GM21737 (cell line): ENCODE data around the gene VWC2.

Experiments used
- ATAC-seq: cut with Tn5 transposase; IDR thresholded peaks from one replicate; pipeline ENCODE4 v1.9.1; 2021; ENCODE audit warnings: mild to moderate bottlenecking, moderate library complexity; ENCODE audit not compliant: unreplicated experiment

The VWC2 gene

DNA sequence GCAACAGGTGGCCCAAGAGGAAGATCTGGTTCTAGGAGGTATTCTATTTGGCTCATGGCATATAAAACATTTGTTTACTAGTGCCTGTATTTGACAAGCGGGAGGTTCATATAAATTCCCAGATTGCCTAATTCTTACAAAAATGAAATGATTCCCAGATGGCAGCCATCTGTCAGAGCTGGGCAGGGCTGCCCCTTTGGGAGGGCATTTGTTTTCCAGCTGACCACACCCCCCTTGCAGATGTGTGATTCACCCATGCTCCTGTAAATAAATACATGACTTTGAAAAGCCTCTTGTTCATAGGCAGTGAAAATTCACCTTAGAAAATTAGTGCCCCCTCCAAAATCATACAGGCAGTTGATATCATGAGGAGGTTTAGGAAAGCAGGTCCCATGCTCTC, 8.6 kb downstream of the VWC2 start:
- ATAC-seq = no peak

GRCh38 chr7:49783446-49783845, 10.0 kb downstream of the VWC2 start:
- no peak for ATAC-seq

DNA sequence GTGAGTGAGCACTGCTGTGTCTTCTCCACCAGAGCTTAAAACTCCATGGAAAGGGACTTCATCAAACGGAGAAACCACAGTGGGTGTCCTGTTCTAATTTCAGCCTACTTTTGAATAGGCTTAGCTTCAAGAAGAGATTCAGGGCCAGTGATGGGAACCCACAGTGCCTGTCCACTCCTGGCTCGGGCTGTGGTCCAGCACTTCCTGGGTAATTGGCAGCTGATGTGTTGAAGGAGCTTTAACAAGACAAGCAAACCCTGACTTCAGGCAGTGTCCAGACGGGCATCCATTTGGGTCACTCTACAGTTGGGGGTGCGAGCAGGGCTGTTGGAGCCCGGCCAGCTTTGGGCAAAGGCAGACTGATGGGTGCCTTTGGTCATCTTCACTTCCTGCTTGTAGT, 14.5 kb downstream of the VWC2 start:
- ATAC-seq = no peak

DNA sequence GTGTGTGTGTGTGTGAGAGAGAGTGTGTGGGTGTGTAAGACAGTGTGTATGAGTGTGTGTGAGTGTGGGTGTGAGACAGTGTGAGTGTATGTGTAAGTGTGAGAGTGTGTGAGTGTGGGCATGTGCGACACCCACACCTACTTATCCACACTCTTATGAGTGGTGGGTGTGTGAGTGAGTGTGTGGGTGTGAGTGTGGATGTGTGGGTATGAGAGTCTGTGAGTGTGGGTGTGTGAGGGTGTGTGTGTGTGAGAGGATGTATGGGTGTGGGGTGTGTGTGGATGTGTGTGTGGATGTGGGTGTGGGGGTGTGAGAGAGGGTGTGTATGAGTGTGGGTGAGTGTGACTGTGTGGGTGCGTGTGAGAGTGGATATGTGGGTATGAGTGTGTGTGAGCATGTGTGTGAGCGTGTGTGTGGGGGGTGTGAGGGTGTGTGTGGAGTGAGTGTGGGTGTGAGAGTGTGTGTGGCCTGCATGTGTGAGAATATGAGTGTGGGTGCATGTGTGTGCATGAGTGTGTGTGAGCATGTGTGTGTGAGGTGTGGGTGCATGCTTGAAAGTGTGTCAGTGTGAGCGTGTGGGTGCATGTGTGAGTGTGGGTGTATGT, 15.1 kb downstream of the VWC2 start:
- no peak for ATAC-seq

- ATAC-seq = no peak
These were observed 16.3 kb downstream of the VWC2 start for GRCh38 chr7:49789736-49790135.

GRCh38 chr7:49790209-49790608, 16.8 kb downstream of the VWC2 start:
- no peak for ATAC-seq

- ATAC-seq = peak; percentile 82
These were observed 17.8 kb downstream of the VWC2 start for GRCh38 chr7:49791088-49791741.

GRCh38 chr7:49797987-49798660, 24.7 kb downstream of the VWC2 start:
- ATAC-seq = no peak

DNA sequence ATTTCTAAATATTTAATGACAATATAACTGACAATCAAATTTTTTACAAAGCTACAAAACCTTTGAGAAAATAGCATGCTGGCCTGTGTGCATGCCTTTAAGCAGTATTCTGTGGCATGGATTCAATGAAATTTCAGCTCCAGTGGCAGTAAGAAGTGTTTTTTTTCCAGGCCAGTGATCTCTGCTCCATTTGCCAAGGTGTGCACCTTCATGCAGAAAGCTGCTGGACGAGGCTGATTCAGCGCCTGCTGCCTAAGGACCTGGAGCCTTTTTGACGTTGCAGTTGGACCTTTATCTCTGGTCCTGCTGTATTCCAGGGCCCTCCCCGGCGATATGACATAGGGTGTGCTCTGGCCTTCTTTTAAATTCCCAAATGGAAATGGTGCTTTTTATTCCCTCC, 26.6 kb downstream of the VWC2 start:
- no peak for ATAC-seq

DNA sequence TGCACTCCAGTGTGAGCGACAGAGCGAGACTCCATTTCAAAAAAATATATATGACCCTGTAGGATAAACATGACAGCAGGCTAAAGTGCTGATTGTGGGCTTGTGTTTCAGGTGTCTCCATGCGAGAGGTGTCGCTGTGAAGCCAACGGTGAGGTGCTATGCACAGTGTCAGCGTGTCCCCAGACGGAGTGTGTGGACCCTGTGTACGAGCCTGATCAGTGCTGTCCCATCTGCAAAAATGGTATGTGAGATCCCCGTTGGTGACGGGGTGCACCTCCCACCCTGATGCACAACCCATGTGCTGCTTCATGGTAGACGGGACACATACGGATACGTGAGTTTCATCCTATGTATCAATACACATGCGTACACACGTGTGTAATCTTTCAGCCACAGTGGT, 29.2 kb downstream of the VWC2 start:
- ATAC-seq = no peak

DNA sequence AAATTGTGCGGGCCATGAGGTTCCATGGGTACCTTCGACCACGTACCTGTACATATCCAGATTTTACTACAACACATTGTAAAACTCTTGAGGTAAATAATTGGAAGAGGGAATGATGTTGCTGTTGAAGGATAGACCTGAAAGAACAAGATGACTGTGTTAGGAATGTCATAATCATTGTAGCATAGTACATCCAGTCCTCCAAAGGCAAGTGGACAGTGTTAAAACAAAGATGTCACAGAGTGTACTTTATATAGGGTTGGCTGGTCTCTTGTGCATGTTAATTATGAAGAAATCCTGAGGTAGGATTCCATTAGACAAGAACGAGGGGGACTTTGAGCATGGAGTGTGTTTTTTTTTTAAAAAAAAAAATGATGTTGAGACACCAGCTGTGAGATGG, 30.4 kb downstream of the VWC2 start:
- no peak for ATAC-seq

DNA sequence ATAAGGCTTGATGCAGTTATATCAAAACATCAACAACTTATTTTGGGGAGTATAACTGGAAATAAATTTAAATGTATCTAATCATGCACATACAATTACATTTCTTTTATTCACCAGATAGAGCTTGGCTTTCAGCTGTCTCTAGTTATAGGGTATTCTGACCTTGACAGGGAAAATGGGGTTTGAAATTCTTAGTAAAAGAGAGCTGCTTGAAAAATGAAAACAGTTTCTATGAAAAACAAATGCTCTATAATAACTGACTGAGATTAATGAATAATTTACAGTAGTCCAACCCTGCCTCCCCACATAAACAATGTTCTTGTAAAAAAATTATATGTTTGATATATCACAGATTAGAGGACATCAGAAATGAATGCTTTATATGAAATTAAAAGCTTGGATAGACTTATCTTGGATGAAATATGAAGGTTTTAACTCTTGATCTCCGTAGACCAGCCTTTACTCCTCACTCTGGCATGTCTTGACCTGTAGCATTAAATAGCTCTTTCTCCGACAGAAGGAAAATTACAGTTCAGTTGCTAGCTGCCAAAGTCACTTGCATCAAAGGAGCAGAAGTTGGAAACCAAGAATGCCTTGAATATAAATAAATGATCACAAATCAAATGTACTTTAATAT, 32.1 kb downstream of the VWC2 start:
- no peak for ATAC-seq

GRCh38 chr7:49812534-49812933, 39.1 kb downstream of the VWC2 start:
- no peak for ATAC-seq

DNA sequence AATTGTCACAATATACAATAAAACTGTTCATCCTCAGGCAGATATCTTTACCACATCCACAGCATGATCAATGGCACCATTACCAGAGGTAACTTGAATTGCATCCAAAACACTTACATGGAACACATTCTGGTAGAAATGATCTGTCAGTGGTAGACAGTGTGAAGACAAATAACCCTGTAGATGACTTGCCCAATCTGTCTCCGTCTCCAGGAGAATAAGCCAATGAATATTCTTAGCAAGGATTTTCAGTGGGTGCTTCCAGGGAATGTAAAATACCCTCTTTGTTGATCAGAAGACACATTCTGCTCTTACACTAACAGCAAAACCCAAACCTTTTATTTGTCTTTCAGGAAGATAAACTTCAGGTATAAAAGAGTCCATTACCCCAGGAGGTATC, 43.8 kb downstream of the VWC2 start:
- ATAC-seq = no peak

GRCh38 chr7:49821181-49821580, 47.7 kb downstream of the VWC2 start:
- ATAC-seq = no peak

DNA sequence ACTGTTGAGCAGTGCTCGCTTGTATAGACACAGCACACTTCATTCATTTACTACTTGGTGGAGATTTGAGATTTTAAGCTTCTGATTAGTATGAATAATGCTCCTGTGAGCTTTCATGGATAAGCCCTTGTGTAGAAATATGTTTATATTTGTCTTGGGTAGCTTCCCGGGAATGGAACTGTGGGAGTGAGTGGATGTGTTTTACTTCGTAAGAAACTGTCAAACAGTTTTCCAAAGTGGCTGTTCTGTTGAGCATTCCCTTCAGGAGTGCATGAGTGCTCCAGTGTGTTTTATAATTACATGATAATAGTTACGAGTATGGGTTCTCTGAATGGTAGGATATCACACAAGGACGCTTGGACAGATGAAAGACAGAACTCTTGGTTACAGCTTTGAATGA, 49.4 kb downstream of the VWC2 start:
- ATAC-seq = no peak

- no peak for ATAC-seq
These were observed 50.1 kb downstream of the VWC2 start for GRCh38 chr7:49823566-49823965.

DNA sequence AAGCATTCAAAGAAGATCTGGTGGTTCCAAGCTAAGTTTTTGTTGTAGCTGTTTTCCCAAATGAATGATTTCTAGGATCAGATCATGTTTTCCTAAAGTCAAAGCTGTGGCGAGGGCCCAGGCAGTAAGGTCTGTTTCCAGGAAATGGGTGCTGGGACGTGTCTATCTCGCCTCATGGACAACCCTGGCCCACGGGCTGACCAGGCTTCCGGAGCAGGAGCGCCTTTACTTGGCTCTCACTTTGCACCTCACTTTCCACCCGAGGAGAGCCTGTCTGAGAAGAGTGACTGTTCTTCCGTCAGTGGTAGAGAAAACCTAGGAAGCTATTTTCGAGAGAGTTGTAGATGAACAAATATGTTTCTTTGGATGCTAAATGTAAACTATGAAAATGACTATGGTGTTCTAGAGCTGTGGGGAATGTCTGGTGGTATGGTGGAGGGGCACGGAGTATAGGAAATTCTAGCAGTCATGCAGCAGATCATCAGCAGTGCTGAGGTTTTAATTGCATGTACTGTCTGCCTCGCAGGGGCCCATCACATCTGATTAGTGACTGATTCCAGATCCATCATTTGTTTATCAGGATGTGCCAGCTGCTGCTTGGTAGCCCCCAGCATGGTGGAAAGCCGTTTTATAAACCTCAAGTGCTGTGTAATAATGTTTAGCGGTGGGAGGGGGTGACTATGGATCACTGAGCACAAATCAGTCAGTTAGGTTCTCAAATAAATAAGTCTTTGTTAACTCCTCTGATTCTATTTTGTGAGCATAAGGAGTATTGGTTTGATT, 66.6 kb downstream of the VWC2 start:
- ATAC-seq = no peak

GRCh38 chr7:49840751-49841405, 67.4 kb downstream of the VWC2 start:
- no peak for ATAC-seq

DNA sequence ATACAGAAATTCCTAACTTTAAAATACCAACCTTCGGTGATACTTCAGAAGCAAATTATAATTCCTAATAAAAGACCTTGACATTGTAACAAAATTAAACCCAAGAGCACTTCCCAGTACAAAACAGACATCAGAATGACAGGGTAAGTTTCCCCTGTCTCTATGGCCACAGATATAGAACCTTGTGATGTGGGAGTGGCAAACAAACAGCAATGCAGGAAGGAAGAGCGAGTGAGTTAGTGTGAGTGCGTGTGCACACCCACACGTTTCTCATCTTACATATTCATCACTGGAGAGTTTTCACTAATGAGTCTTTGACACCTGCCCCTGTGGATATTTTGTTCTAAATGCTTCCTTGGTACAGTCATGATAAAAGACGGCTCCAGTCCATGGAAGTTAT, 72.2 kb downstream of the VWC2 start:
- ATAC-seq = no peak
